GM13977 (cell line): ENCODE results near the gene CIITA.
"Not testable (repeated sequence)": the region's sequence is repeated elsewhere in the genome, so short reads cannot be mapped to it uniquely, and the experiment has no call there.

Experiments used
- DNase-seq: peaks from one replicate; pipeline ENCODE4 v3.0.0; 2012; ENCODE audit warnings: low spot score
- in situ Hi-C: fragments of 300-500 bp; cut with MboI; formaldehyde crosslinking; loops from one replicate; pipeline ENCODE4 v1.12.0; 2022; ENCODE audit warnings: low sequenced_read_pairs, low pct_unique_long_range_greater_than_20kb, mixed read lengths, inconsistent platforms; ENCODE audit not compliant: unreplicated experiment
- TF ChIP-seq, protein P1 (sequence below): IDR thresholded peaks from 2 replicates; pipeline ENCODE4 v1.5.1; 2012; ENCODE audit warnings: mild to moderate bottlenecking, control low read depth; ENCODE audit not compliant: insufficient read depth; ENCODE audit errors: extremely low read depth, missing control alignments

CIITA gene

DNA sequence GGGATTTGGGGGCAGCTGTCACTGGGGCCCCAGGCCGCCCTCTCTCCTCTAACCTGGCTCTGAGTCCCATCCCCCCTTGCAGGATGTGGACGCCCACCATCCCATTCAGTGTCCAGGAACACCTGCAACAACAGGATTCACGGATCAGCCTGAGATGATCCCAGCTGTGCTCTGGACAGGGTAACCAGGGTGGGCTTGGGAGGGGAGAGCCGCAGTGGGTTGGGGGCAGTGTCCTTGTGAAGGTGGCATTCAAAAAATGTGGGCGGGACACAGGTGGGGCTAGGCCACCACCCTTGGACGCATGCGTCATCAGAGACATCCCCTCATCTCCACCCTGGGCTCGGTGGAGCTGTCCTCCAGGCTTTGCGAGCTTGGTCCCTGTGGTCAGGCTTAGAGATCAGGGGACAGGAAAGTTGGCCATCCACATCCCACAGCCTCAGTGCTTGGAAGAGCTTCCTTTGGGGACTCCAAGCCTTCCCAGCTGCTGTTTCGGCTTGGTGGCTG is 46.2 kb downstream of the CIITA start:
- DNase-seq: no peak
- TF ChIP-seq, protein P1, sequence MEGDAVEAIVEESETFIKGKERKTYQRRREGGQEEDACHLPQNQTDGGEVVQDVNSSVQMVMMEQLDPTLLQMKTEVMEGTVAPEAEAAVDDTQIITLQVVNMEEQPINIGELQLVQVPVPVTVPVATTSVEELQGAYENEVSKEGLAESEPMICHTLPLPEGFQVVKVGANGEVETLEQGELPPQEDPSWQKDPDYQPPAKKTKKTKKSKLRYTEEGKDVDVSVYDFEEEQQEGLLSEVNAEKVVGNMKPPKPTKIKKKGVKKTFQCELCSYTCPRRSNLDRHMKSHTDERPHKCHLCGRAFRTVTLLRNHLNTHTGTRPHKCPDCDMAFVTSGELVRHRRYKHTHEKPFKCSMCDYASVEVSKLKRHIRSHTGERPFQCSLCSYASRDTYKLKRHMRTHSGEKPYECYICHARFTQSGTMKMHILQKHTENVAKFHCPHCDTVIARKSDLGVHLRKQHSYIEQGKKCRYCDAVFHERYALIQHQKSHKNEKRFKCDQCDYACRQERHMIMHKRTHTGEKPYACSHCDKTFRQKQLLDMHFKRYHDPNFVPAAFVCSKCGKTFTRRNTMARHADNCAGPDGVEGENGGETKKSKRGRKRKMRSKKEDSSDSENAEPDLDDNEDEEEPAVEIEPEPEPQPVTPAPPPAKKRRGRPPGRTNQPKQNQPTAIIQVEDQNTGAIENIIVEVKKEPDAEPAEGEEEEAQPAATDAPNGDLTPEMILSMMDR: no peak
- in situ Hi-C loops: no loop called here

DNA sequence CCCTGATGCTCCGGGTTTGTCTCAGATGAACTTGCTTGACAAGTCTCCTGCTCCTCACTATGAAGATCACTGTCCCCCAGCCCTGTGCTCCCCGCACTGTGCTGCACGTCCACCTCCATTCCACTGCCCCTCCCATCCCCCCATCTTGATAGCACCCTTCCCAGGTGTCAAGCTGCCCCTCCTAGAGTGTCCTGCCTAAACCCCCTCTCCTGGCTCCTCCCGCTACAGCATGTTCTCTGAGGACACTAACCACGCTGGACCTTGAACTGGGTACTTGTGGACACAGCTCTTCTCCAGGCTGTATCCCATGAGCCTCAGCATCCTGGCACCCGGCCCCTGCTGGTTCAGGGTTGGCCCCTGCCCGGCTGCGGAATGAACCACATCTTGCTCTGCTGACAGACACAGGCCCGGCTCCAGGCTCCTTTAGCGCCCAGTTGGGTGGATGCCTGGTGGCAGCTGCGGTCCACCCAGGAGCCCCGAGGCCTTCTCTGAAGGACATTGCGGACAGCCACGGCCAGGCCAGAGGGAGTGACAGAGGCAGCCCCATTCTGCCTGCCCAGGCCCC is 46.7 kb downstream of the CIITA start:
- in situ Hi-C loops: no loop called here
- no peak for DNase-seq
- TF ChIP-seq, protein P1: no peak

DNA sequence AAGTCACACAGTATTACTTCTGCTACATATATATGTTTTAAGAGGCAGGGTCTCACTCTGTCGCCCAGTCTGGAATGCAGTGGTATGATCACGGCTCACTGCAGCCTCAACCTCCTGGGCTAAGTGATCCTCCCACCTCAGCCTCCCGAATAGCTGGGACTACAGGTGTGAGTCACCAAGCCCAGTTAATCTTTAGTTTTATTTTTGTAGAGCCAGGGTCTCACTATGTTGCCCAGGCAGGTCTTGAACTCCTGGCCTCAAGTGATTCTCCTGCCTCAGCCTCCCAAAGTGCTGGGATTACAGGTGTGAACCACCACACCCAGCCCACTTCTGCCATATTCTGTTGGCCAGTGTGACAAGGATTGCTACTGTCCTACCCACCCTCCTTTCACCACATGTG is 48.3 kb downstream of the CIITA start:
- in situ Hi-C loops: not testable (repeated sequence)

DNA sequence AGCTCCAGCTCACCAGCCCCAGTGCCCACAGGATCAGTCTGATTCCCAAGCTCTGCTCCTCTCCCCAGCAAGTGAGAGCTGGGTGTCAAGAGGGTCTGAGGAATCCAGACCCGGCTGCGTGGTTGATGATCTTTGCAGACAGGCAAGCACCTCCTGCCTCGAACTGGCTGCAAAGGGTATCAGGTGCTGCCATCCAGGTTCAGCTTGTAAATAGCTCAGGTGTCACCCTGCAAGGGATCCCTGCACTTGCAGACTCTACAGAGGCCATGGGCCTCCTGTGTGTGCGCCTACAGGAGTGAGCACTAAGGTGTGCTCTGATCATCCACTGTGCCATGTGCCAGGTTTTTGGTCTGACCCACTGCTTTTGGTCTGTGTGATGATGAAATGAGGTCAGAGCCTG is 49.1 kb downstream of the CIITA start:
- no peak for DNase-seq
- in situ Hi-C loops: no loop called here
- TF ChIP-seq, protein P1: no peak

More for the DNA sequence above, 48.3 kb downstream of the CIITA start:
- not testable (repeated sequence) for DNase-seq

DNA sequence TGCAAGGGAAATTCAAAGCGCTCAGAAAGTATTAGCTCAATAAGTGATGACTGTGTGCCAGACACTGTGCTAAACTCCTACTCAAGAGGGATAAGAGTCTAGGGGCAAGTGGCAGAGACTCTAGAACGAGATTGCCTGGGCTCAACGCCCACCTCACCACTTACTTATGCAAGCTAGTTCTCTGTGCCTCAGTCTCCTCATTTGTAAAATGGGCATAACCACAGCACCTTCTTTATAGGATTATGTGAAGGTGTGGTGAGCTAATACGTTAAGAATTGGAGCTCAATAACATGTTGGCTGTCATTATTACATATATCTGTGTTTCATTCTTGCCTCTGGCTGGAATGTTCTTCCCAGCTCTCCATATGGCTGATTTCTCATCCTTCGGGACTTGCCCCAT is 49.9 kb downstream of the CIITA start:
- in situ Hi-C loops: no loop called here
- TF ChIP-seq, protein P1: no peak
- DNase-seq: no peak

DNA sequence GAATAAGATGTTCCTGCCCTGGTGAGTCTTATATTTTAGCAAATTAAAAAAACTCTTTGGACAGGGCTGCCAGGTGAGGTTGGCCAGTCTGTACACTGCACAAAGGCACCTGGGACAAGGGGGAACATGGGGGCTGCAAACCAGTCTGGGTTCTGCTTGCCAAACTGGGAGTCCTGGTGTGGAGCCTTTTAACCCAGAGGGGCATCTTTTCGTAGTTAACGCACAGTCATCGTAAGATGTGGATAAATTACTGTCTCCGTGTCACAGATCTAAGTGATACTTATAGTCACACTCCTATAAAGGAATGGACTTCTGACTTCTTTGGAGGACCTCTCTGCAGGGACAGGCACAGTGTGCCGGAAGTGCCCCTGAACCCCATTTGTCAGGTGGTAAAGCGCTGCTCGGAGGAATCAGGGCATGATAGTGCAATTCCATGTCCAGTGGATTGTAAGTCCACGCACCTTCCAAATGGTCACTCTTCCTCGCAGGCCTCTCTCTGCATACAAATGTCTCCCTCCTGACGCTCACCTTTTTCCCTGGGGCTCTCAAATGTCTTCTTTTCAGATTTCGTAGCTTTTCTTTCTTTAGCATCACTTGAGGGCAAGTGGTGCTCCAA is 50.6 kb downstream of the CIITA start:
- no peak for DNase-seq
- in situ Hi-C loops: no loop called here
- TF ChIP-seq, protein P1: no peak

DNA sequence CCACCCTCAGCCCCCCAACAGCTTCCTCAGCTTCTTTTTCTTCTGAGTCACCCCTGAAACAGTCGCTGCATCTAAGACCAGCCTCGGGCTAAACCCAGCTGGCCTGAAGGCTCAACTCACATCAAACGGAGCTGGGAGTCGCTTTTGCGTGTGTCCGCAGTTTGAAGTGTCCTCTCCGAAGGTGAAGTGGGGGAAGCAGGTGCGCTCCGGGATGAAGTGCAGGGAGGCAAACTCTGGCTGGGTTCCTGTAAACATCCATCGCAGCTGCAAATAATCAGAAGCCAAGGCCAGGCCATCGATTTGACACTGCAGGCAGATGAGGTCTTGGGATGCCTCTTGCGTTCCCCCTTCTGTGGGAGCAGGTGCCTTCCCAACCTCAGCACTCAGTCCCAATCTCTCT is 52.1 kb downstream of the CIITA start:
- DNase-seq, in situ Hi-C loops: not testable (repeated sequence)
